DMS153 (cell line): ENCODE measurements around the gene PROM1.

Experiments used
- DNase-seq: peaks from one replicate; lab custom pipeline; 2025; lab: John Stamatoyannopoulos, UW

Gene PROM1, protein sequence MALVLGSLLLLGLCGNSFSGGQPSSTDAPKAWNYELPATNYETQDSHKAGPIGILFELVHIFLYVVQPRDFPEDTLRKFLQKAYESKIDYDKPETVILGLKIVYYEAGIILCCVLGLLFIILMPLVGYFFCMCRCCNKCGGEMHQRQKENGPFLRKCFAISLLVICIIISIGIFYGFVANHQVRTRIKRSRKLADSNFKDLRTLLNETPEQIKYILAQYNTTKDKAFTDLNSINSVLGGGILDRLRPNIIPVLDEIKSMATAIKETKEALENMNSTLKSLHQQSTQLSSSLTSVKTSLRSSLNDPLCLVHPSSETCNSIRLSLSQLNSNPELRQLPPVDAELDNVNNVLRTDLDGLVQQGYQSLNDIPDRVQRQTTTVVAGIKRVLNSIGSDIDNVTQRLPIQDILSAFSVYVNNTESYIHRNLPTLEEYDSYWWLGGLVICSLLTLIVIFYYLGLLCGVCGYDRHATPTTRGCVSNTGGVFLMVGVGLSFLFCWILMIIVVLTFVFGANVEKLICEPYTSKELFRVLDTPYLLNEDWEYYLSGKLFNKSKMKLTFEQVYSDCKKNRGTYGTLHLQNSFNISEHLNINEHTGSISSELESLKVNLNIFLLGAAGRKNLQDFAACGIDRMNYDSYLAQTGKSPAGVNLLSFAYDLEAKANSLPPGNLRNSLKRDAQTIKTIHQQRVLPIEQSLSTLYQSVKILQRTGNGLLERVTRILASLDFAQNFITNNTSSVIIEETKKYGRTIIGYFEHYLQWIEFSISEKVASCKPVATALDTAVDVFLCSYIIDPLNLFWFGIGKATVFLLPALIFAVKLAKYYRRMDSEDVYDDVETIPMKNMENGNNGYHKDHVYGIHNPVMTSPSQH

DNA sequence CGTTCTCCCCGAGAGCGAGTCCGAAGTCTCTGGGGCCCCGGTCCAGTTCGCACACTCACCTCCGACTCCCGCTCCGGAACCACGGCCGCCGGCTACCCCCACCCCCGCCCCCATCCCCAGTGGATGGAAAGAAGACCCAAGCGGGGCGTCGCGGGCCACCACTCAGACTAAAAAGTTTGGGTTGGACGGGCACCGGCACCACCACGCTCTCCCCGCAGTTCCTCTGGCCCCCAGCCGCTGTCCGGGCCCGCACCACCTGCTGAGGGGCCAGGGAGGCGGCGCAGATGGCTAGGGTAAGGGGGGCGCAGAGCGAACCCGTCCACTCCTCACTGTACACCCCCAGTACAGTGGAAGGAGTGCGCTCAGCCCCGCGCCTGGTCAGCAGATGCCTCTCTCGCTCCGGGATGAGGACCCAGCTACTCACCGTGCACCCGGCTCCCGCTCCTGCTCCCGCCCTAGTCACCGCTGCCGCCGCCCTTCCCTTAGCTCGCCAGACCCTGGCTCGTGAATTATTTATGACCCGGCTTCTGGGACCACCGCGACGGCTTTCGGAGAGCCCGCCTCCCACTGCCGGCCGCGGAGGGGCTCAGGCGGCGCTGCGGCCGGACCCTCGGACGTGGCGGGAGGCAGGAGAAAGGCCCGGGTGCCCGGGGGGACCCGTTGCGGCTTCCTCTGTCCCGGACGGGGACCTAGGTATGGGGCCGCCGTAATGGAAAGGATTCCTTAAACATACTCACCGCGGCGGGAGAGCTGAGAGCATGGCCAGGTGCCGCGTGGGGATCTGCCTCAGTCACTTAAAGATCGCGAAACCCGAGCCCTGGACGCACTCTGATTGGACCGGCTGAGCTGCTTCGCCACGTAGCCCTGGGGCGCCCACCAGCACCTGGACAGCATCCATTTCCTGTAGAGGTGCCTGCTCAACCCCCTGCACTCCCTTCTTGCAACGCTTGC is at the start of gene PROM1:
PROM1 (minus strand) TSS at position 783 of the 951 bp plus-strand sequence. CDS start 8,117 bp downstream, outside the sequence.
- DNase-seq: peak; percentile 51

DNA sequence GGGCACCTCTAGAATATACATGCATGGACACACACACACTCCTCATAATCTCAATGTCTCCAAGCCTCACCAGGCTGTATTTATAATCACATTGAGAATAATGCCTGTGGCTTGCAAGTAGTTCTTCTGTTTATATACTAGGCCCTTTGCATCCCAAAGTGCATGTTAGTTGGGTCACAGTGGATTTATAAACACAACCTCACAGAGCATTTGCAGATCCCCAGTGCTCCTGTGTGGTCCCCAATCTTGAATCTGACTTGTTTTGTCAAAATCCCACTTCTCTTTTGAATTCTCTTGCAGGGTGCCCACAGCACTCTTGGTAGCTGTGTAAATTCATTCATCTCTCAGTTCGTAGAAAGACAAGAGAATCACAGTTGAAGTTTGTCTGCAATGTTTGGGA is 49.6 kb upstream of the PROM1 start:
- DNase-seq: no peak

DNA sequence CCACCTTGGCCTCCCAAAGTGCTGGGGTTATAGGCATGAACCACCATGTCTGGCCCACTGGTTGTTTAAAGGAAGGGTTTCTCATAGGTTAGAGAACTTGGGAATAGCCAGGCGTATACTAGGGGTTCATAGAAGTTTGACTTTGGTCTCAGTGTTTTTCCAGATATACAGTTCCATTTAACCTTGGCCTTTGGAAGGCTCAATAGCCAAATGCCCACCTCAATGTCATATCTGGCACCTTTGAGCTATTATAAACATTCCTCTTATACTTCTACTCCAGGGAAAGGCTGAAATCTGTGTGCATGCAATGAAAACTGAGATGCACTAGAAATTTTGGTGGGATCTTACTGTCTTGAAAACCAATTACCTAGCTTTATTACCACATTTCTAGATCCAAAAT is 47.5 kb upstream of the PROM1 start:
- no peak for DNase-seq

DNA sequence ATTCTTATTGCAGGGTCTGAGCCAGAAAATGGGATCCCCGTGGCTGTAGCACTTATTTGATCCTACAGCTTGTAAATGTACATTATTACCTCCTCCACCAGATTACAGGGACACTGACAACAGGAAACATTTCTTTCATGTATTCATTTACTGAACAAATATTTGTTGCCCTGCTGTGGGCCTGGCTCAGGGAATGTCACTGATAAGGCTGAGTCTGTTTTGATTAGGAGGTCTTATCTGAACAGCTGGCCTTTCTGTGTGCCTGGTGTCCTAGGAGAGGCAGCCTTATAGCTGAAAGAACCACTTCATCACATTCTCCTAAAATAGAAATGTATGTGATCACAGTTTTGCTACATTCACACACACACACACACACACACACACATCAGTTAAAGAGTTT is 45.5 kb upstream of the PROM1 start:
- DNase-seq: peak; percentile 82

DNA sequence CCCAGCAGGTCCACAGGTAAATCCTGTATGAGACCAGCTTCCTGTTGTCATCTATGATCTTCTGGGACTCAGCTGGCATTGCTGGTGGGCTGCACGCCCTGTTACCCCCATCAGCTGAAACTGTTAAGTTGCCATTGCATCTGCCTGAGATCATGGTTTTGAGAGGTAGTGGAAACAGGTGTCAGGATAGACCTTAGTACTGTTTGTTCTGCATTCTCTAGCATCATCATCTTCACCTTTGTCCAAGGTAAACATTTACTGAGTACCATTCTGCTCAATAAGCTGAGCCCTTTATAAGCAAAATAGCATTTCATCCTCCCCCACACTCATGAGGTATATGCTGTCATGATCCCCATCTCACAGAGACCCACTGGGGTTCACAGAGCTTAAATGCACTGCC is 42.9 kb upstream of the PROM1 start:
- DNase-seq: no peak

DNA sequence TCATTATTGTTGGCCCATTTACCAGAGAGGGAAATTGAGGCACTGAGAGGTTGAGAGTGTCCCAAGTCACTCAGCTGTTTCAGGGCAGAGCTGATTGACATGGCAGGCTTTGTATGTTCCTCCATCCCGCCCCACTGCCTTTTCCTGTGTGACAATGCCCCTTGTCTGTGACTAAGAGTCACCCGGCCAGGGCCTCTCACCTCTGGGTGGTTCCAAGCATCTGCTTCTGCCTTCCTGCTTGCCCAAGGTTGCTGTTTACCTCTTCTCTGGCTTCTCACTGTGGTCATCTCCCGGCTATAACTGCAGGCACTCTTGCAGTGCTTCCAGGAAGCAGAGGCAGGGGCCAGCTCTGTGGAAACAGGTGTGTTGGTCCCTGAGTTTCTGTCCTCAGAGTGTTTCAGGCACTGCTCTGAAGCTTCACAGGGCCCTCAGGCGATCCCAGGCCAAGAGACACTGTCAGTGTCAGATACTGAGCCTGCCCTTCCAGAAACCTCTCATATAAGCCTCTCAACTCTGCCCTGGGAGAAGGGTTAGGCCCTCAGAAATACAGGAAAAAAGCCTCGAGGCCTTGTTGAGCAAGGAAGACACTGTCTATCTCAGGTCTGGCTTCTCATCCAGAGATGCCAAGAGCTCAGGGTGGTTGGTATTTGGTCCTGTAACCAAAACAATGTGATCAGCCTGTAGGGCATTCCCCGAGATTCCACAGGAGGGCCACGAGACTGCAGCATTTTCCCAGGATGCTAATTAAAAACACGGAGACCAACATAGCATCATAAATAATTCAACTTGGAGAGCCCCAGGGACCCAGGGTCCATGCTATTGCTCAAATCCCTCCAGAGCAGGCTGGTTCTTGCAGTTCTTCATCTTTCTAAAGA is 42.0 kb upstream of the PROM1 start:
- DNase-seq: no peak

DNA sequence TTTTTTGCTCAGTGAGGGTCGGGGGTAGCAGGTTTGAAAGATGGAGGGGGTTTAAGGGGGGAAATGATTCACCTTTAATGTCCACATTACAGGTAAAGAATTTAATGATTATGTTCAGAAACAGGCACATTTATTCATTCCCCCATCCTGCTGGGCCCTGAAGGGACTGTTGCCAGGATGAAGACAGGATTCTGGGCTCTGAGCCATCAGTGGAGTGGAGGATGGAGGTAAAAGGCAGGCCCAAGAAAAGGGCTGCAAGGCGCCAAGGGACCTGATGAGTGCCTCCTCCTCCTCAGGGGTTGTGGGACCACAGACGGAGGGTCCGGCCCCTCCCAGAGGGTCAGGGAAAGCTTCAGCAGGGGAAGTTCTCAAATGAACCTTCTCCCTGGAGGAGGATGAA is 40.4 kb upstream of the PROM1 start:
- DNase-seq: no peak

DNA sequence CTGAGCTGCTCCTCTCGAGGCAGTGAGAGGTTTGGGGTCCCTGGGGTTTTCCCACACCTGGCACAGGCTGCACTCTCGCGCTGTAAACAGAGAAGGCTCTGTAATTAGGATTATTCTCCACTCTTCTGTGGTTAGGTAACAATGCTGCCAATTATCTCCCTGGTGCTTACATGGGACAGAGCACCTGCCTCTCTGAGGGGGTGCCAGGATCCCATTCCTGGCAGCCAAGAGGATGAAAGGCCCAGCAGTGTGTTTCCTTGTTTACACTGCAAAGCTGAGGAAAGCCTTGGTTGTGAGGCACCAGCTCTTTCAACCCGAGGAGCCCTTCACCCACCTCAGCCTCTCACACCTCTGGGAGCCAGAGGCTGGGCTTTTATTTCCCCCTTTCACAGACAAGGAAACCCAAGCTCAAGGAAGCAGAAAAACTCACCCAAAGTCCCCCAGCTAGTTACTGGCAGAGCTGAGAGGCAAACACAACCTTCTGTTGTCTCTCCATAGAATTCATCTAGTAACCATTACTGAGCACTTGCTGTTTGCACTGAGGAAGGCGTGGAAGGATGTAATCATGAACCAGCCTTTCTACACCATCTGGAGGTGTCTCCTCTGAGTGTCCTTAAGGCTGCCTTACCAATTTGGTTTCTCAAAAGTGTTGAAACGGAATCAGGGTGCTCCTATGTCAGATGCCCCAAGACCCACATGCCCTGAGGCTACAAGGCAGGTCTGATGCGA is 39.7 kb upstream of the PROM1 start:
- peak; percentile 95 for DNase-seq

DNA sequence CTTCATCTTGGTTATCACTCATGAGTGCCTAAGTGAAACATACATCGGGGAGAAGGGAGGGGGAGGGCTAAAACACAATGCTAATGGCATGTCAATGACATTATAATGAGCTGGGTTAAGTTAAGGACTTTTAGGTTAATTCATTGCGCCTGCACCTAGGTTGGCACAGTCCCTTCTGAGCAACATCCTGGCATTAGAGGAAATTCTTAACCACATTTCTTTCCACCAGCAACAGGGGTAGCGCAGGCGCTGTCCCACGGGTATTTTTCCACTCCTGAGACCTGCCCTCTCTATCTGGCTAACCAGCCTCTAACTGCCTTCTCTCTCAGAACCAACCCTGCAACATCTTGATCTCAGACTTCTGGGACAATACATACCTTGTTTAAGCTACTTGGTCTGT is 39.0 kb upstream of the PROM1 start:
- no peak for DNase-seq

DNA sequence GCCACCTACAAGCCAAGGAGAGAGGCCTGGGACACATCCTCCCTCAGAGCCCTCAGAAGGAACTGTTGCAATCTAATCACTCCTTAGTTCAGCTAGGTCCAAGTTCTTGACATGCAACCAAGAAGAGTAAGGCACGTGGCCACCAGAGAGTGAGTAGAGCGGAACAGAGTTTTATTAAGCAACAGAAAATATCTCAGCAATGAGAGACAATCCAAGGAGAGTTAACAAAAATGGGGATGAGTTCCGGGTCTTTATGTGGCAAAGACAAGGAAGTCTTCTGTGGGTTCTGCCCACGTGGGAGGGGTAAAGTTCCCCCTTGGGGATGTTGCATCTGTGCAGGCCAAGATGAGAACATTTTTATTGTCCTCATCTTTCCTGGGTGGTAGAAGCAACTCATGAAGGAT is 38.5 kb upstream of the PROM1 start:
- no peak for DNase-seq

DNA sequence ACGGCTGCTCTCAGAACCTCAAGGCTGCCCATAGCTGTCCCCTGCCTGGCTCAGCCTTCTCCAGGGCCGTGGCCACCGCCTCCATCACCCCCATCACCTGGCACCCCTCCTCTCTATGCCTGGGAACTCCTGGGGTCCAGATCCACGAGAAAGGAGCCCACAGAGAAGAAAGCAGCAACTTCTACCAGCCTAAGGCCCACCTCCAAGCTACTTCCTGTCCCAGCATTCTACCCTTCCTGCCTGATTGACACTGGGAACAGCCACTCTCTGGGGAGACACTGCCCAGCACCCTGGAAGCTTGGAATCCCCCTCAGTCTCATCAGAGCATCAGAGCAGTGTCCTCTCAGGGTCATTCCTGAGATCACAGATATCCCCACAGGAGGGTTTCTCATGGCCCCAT is 36.9 kb upstream of the PROM1 start:
- DNase-seq: no peak

DNA sequence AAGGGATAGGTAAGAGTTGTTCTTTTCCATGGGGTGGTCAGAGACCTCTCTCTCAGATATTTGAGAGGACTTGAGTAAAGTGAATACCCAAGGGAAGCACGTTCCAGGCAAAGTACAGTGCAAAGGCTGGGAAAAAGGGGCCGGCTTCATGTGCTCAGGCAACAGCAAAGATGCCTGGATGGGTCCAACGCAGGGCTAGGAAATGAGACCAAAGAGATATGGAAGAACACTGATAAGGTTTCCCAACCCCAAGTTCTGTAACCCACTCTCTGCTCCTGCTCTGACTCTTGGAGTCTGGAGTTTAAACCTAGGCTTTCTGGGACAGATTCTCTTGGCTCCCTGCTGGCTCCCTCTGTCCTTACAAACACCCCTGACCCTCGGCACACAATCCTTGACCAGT is 36.2 kb upstream of the PROM1 start:
- no peak for DNase-seq

DNA sequence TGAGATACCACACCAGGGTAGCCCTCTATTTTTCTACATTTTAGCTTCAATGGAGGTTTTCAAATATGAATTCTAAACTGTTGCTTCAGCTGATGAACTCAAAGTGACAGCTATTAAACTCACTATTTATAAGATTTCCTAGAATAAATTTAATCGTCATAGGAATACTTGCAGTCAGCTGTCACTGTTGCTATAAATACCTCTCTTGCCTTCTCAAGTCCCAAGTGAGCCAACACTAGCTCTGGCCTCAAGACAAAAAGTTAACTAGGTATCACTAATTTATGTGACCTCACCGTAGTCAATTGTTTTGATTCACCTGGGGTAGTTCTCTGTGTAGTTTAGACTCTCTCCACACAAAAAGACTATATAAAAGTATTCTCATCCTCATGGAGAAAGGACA is 34.3 kb upstream of the PROM1 start:
- DNase-seq: no peak

DNA sequence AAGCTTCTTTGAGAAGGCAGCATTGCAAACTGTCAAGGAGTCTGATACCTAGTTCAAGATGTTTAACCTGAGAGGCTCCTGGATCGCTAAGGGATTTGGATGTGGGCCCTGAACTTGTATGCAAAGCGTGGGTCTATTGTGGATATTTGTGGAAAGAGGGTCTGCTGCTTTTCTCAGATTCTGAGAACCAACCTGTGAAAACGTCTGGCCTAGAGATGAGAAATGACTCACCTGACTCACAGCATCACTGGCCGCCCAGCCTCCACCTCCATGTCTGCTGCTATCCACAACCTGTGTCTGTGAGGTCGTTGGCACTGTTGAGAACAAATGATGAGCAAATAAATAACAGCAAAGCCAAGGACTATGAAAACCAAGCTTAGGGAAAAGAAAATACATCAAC is 33.3 kb upstream of the PROM1 start:
- peak; percentile 21 for DNase-seq

DNA sequence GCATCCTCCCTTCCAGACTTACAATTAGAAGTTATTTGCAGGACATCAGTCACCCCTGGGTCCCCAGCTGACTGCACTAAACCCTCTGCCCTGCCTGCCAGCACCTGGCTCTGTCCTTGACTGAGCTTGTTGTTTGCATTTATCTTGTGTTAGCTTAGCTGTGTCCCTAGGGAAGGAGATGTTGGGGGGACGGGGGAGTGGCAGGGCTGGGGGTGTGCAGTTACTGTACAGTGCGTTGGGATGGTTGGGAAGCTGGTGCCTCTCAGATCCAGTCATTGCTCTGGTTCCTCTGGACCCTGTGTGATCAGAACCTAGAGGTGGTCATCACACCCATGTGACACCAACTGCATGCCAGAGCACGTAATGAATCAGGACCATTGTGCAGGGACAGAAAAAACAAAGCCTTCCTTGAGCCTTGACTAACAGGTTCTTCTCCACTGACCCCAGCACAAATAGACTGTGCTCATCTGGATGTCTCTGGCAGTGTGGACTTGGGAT is 32.7 kb upstream of the PROM1 start:
- peak; percentile 69 for DNase-seq

DNA sequence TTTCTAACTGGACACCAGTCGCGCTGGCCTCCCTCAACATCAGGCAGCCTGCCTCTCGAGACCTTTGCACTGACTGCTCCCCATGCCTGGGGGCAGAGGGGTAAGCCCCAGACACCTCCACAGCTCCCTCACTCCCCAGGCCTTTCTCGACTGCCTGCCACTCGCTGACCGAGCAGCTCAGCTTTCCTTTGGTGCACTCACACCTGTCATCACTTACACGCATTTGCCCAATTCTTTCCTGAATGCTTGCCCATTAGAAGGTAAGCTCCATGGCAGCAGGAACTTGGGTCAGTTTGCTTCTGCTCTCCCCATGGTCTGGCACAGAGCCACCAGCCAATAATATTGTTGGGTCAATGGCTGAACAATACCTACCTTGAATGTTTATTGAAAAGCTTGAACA is 32.2 kb upstream of the PROM1 start:
- peak; percentile 44 for DNase-seq

DNA sequence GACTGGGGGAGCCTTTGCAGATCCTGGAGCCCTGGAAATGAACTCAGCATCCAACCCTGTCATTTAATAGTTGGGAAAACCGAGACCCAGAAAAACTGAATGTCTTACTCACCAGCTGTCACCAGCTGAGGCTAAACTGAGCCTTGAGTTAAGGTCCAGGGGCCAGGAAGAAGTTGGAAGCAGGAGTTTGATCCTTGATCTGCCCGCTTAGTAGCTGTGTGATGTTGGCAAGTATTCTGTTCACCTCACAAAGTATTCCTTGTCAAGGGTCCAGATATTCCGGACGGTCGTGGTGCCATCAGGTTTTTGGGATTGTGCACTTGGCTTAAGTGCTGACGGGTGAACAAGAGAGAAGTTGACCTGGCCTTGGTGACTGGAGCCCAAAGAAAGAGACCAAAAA is 30.7 kb upstream of the PROM1 start:
- DNase-seq: no peak

DNA sequence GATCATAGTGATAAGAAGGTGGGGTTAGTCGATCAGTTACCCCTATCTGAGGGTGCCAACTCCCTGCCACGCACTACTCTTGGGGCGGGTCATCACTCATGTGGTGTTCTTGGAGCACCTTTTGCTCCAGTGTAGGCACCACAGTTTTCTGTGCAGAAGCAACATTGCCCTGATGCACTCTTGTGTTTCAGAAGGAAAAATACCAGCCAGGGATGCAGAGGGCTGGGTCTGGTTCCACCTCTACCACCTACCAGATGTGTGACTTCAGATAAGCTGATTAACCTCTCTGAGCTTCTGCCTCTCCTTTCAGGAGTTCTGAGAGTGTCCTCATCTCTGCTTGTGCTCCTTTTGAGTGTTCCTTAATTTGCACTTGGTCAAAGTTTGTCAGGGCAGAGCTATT is 29.9 kb upstream of the PROM1 start:
- no peak for DNase-seq

DNA sequence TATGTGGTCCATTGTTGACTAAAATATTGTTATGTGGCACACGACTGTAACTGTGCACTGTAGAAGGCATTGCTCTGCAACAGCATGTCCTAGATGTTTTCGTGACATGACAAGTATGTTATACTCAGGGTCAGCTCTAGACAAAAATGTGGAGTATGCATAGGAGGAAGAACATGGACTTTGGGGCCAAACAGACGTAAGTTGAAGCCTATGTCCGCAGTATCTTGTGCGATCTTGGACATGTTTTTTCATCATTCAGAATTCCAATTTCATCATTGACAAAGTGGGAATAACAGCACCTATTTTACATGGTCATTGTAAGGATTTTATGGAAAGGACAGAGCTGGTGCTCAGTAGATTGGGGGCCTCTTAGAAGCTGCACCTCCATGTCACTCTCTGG is 27.7 kb upstream of the PROM1 start:
- DNase-seq: no peak

DNA sequence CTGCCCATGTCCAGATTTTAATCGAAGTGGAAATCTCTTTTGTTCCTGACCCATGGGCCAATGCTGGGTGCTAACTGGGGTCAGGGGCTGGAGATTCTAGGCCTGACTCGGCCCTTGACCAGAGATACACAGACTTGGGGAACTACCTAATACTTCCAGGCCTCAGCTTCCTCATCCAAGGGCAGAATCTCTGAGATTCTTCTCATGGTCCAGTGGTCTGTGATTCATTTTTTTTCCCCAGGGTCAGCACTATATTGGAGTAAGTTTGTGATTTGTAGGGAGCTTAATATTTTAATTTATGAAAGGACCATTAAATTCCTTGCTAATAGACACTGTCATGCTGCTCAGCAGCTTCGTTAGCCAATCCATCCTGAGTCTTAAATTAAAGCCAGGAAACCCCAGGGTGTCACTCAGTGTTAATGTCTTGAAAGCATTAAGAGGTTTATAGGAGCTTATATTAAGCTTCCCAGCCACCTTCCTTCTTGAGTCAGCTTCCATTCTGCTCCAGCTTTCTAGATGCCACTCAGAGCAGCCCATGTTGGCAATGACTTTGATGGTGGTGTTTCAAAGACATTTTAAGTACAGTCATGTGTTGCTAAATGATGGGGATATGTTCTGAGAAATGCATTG is 27.0 kb upstream of the PROM1 start:
- no peak for DNase-seq
